Effector memory CD4-positive, alpha-beta T cell (primary cell): ENCODE measurements around the gene SPATS1.

Experiments
- DNase-seq, 3 donors: peaks; one replicate each; pipeline ENCODE4 v3.0.0-alpha.2; 2020
- H3K27ac ChIP-seq: 2 replicates; pipeline ENCODE4 v1.7.0; 2013; ENCODE audit warnings: mild to moderate bottlenecking, low read length, moderate library complexity; ENCODE audit not compliant: insufficient read depth, poor library complexity, severe bottlenecking
- H3K27me3 ChIP-seq: replicated peaks from 2 replicates; pipeline ENCODE4 v1.7.0; 2013; ENCODE audit warnings: mild to moderate bottlenecking, low read length; ENCODE audit not compliant: insufficient read depth, control insufficient read depth, poor library complexity, severe bottlenecking
- H3K36me3 ChIP-seq: 2 replicates; pipeline ENCODE4 v1.7.0; 2013; ENCODE audit warnings: mild to moderate bottlenecking, low read length, moderate library complexity; ENCODE audit not compliant: control insufficient read depth, insufficient read depth
- H3K4me1 ChIP-seq: 2 replicates; pipeline ENCODE4 v1.7.0; 2013; ENCODE audit warnings: low read length, mild to moderate bottlenecking; ENCODE audit not compliant: control insufficient read depth, insufficient read depth, poor library complexity, severe bottlenecking
- H3K4me3 ChIP-seq: 2 replicates; pipeline ENCODE4 v1.7.0; 2013; ENCODE audit warnings: low read length, low read depth, mild to moderate bottlenecking; ENCODE audit not compliant: insufficient read depth, poor library complexity, severe bottlenecking
- H3K9me3 ChIP-seq: 2 replicates; pipeline ENCODE4 v1.7.0; 2013; ENCODE audit warnings: mild to moderate bottlenecking, low read length, moderate library complexity; ENCODE audit not compliant: control insufficient read depth

SPATS1 gene

DNA sequence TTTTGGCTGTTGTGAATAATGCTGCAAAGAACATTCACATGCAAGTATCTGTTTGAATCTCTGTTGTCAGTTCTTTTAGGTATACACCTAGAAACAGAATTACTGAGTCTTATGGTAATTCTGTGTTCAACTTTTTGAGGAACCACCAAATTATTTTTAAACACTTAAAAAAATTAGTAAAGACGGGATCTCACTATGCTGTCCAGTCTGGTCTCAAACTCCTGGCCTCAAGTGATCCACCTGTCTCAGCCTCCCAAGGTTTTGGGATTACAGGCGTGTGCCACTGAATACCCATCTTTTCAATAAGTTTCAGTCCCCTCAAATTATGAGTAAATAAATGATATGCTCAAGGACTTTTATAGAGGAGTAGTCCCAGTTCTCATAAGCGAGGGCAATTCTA lies 17.5 kb downstream of the SPATS1 start:
- H3K27me3 ChIP-seq: no peaks in the 10 kb centered on the region
- no peaks in the 10 kb centered on the region for H3K9me3 ChIP-seq
- H3K27ac ChIP-seq: no peak overlapping the region
- no peak overlapping the region for H3K4me3 ChIP-seq
- DNase-seq: no peak
- H3K4me1 ChIP-seq: no peaks in the 10 kb centered on the region
- H3K36me3 ChIP-seq: no peaks in the 10 kb centered on the region

DNA sequence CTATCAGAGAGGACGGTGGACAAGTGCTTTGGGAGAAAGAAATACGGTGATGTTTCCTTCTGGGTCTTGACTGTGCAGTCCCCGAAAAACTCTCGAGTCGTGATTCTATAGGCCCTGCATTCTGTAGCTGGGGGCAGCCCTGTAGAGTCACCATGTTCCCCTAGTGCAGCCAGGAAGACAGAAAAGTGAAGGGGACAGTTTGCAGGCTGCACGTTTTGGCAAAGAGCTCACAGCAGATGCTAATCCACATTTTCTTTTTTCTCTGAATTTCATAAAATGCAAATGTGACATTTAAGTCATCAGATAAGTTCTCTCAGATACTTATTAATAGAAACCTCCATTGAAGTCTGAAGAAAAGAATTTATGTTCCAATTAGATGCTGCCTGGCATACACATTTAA lies 19.5 kb downstream of the SPATS1 start:
- Histone ChIP-seq H3K4me3 (no peak overlapping the region), H3K36me3 (no peaks in the 10 kb centered on the region), H3K9me3 (no peaks in the 10 kb centered on the region), H3K4me1 (no peaks in the 10 kb centered on the region), H3K27ac (no peak overlapping the region), H3K27me3 (no peaks in the 10 kb centered on the region)
- DNase-seq: no peak

DNA sequence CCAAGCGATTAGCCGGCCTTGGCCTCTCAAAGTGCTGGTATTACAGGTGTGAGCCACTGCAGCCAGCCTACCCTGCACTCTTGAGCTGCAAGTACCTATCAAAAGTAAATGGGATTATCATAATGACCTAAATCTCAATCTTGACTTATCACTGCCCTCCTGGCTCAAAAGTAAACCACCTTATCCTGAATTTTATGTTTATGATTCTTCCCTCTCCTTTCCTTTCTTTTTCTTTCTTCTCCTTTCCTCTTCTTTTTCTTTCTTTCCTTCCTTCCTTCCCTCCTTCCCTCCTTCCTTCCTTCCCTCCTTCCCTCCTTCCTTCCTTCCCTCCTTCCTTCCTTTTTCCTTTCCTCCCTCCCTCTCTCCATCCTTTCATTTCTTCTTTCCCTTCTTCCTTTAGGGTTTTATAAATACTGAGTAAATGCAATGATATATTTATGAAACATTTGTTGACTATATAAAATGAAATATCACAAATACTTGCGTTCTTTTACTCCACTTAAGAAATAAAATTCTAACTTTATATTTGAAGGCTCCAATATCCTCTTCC lies 21.0 kb downstream of the SPATS1 start:
- no peaks in the 10 kb centered on the region for H3K4me1 ChIP-seq
- no peak for DNase-seq
- no peak overlapping the region for H3K4me3 ChIP-seq
- no peaks in the 10 kb centered on the region for H3K9me3 ChIP-seq
- H3K27me3 ChIP-seq: no peaks in the 10 kb centered on the region
- no peak overlapping the region for H3K27ac ChIP-seq
- H3K36me3 ChIP-seq: no peaks in the 10 kb centered on the region

DNA sequence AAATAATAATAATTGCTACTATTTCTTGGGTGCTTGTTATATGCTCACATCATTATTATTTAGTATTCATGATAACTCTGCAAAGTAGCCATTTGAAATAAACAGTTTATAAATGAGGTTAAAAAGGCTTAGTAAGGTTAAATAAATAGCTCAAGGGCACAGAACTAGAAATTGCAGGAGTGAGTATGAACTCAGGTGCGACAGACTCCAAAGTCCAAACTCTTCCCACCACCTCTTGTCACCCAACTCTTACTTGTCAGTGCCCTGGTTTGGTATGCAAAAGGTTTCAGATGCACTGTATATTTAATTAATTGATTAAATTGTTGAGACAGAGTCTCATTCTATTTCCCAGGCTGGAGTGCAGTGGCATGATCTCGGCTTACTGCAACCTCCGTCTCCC lies 24.3 kb downstream of the SPATS1 start:
- no peak for DNase-seq
- no peaks in the 10 kb centered on the region for H3K4me1 ChIP-seq

DNA sequence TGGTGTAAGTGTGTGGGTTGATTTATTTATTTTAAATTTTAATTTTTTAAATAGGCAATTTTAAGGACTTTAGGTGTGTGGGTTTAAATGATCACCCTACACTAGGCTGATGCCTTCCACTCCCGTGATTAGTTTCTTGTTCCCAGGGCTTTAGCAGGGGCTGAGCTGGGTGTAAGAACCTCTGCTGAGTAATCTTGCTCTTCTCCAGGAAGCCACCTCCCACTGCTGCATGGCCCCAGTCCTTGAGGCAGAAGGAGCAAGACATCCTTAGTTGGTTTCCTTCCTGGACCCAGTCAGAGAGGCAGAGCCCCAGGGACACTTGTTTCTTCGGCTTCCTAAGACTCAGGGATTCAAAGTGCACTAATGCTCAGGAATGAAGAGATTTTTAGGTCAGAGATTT lies 25.2 kb downstream of the SPATS1 start:
- Histone ChIP-seq H3K27ac (no peak overlapping the region), H3K4me1 (no peaks in the 10 kb centered on the region), H3K4me3 (no peak overlapping the region), H3K27me3 (no peaks in the 10 kb centered on the region), H3K36me3 (no peaks in the 10 kb centered on the region), H3K9me3 (no peaks in the 10 kb centered on the region)
- DNase-seq: no peak

More for the DNA sequence above, 24.3 kb downstream of the SPATS1 start:
- Histone ChIP-seq H3K9me3 (no peaks in the 10 kb centered on the region), H3K27me3 (no peaks in the 10 kb centered on the region), H3K27ac (no peak overlapping the region), H3K4me3 (no peak overlapping the region), H3K36me3 (no peaks in the 10 kb centered on the region)

DNA sequence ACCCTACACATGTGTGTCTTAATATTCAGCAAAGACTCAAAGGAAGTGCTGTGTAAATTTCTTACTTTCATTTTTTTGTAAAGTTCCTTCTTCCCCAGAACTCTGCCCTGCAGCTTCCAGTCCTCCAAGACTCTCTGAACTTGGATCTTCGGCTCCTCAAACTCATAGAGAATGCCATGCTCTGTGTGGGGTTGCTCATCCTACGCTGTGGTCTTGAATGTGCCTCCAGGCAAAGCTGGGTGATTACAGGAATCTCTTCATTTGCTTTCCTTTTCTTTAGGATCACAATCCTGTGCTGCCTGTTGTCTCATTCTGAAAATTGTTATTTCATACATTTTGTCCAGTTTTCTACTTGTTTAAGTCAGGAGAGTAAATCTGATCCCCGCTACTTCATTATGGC lies 30.6 kb downstream of the SPATS1 start:
- no peaks in the 10 kb centered on the region for H3K36me3 ChIP-seq
- DNase-seq: no peak
- H3K4me3 ChIP-seq: no peak overlapping the region
- no peak overlapping the region for H3K27ac ChIP-seq
- peaks cover 5% of the 10 kb centered on the region for H3K27me3 ChIP-seq
- no peaks in the 10 kb centered on the region for H3K4me1 ChIP-seq
- no peaks in the 10 kb centered on the region for H3K9me3 ChIP-seq

DNA sequence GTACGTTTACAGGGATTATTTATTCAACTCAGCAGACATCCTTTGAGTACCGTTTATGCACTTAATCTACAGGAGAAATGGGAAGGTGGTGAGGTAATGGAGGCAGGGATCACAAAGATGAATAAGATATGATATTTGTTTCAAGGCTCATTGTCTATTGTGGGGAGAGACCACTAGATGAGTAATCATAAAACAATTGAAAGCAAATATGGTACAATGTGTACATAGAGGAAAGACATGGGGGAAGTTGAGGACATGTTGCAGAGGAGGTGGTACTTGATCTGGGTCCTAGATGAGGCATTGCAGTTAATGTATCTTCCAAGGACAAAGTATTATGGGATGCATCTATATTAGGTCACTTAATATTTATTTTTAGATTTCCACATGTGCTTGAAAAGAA lies 31.3 kb downstream of the SPATS1 start:
- peaks cover 5% of the 10 kb centered on the region for H3K27me3 ChIP-seq
- H3K4me3 ChIP-seq: no peak overlapping the region
- DNase-seq: no peak

DNA sequence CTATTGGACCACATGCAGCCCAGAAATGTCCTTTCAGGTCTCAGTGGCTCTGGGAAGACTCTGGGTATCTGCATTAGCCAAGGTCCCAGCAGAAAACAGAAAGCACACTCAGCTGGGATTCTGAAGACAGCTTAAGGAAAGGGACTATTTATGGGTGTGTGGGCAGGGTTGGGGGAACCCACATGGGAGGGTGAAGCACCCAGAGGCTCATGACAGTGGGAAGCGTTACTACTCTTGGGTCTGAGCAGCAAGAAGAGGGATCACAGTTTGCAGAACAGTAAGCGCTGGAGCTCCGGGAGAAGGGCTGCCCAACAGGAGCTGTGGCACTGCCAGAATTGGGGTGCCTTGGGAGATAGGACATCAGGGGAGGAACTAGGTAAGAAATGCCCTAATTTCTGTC lies 32.6 kb downstream of the SPATS1 start:
- Histone ChIP-seq H3K27ac (no peak overlapping the region), H3K27me3 (peaks cover 5% of the 10 kb centered on the region), H3K36me3 (no peaks in the 10 kb centered on the region), H3K9me3 (no peaks in the 10 kb centered on the region), H3K4me3 (no peak overlapping the region), H3K4me1 (no peaks in the 10 kb centered on the region)
- no peak for DNase-seq

More for the DNA sequence above, 31.3 kb downstream of the SPATS1 start:
- Histone ChIP-seq H3K9me3 (no peaks in the 10 kb centered on the region), H3K27ac (no peak overlapping the region), H3K4me1 (no peaks in the 10 kb centered on the region), H3K36me3 (no peaks in the 10 kb centered on the region)

DNA sequence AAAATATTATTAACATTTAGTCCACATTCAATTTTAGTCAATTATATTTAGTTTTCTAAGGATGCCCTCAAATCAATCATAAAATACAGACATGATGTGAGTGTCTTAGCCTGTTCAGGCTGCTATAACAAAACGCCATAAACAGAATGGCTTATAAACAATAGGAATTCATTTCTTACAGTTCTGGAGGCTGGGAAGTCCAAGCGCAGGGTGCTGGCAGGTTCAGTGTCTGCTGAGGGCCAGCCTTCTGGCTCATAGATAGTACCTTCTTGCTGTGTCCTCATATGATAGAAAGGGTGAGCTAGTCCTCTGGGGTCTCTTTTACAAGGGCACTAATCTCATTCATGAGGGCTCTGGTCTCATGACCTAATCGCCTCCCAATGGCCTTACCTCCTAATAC lies 35.0 kb downstream of the SPATS1 start:
- no peak for DNase-seq
- H3K4me3 ChIP-seq: no peak overlapping the region
- H3K27ac ChIP-seq: no peak overlapping the region
- no peaks in the 10 kb centered on the region for H3K9me3 ChIP-seq
- H3K4me1 ChIP-seq: no peaks in the 10 kb centered on the region
- no peaks in the 10 kb centered on the region for H3K36me3 ChIP-seq
- peaks cover 5% of the 10 kb centered on the region for H3K27me3 ChIP-seq

DNA sequence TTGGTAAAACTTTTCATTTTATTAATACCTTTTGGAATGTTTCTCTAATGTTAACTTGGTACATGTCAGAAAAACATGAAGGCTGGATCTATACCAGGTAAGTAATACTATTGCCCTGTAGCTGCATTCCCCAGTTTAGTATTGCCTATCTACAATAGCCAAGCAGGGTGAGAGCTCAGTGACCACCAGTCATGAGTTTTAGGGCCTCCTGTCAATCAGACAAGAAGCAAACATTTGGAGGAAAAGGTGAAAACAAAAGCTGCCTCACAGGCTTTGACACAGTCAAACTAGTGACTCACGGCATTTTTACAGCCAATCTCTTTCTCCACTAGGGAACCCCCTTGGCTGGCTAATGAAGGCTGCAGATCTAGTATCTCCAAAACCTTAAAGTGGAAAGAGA lies 35.5 kb downstream of the SPATS1 start:
- Histone ChIP-seq H3K36me3 (no peaks in the 10 kb centered on the region), H3K4me3 (no peak overlapping the region), H3K9me3 (no peaks in the 10 kb centered on the region), H3K27me3 (peaks cover 5% of the 10 kb centered on the region), H3K4me1 (no peaks in the 10 kb centered on the region), H3K27ac (no peak overlapping the region)
- no peak for DNase-seq

DNA sequence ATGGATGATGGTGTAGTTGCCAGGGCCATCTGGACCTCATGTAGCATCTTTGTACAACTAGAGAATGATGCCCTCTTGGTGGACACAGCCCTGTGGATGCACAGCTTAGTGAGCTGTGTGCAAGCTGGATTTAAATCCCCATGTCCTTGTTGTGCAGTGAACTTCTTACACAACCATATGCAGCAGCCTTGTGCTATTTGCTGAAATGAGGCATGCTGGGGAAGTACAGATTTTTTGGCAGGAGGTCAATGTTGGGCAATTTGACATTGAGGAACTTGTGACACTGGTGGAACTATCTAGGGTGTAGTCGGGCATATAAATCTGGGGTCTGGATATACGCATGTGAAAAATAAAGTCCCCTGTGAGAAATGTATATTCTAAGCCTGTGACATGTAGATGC lies 39.3 kb downstream of the SPATS1 start:
- no peak for DNase-seq
- no peaks in the 10 kb centered on the region for H3K9me3 ChIP-seq
- no peak overlapping the region for H3K4me3 ChIP-seq
- peaks cover 3% of the 10 kb centered on the region for H3K4me1 ChIP-seq
- no peak overlapping the region for H3K27ac ChIP-seq
- no peaks in the 10 kb centered on the region for H3K36me3 ChIP-seq
- no peaks in the 10 kb centered on the region for H3K27me3 ChIP-seq
